Stimulated activated naive CD4-positive, alpha-beta T cell treated with Interleukin-2 at 50 U/mL for 16 hours (primary cell): ENCODE measurements around the gene FAM219A.
A peak's percentile ranks its signal among the peaks of the same experiment; 100 is the strongest.
"Not testable (repeated sequence)": the region's sequence is repeated elsewhere in the genome, so short reads cannot be mapped to it uniquely, and the experiment has no call there.

ENCODE experiments used
- DNase-seq: peaks from one replicate; lab custom pipeline; 2025; lab: John Stamatoyannopoulos, UW

FAM219A gene

DNA sequence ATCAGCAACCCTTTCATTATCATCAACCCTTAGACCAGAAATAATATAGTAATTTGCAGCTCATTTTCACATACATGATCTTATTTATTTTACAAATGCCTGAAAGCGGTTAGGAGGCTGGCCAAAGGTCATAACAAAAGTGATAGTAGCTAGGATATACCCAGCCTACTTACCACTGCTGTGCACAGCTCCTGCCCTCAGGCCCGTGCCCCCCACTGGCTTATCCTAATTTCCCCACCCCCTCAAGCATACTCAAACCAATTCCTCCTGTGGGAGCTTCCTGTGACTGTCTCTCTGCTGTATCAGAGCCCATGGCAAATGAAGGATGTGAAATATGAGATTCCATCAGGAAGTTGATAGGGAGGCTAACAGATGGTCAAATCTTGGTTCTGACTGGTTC, 14.8 kb downstream of the FAM219A start:
- DNase-seq = no peak

DNA sequence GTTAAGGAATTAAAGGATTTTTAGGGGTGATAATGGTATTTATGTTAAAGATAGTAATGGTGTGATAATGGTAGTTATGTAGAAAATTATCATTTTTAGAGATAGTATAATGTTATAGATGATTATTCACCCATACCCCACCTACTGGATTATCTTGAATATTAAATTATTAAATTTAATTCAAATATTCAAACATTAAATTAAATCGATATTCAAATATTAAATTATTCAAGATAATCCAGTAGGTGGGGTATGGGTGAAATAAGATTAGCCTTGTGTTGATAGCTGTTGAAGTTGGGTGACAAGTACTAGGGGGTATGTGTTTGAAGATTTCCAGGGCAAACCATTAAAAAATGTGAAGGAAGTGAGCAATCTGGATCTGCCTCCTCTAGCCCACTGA, 15.6 kb downstream of the FAM219A start:
- no peak for DNase-seq

- no peak for DNase-seq
Measured at GRCh38 chr9:34440017-34440416, 18.4 kb downstream of the FAM219A start.

DNA sequence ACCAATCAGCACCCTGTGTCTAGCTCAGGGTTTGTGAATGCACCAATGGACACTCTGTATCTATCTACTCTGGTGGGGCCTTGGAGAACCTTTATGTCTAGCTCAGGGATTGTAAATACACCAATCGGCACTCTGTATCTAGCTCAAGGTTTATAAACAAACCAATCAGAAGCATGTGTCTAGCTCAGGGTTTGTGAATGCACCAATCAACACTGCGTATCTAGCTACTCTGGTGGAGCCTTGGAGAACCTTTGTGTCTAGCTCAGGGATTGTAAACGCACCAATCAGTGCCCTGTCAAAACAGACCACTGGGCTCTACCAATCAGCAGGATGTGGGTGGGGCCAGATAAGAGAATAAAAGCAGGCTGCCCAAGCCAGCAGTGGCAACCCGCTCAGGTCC, 19.9 kb downstream of the FAM219A start:
- not testable (repeated sequence) for DNase-seq

DNA sequence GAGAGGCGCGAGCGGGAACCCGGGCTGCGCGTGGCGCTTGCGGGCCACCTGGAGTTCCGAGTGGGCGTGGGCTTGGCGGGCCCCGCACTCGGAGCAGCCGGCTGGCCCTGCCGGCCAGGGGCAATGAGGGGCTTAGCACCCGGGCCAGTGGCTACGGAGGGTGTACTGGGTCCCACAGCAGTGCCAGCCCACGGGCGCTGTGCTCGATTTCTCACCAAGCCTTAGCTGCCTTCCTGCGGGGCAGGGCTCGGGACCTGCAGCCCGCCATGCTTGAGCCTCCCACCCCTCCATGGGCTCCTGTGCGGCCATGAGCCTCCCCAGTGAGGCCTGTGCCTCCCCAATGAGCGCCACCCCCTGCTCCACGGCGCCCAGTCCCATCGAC, 20.5 kb downstream of the FAM219A start:
- DNase-seq = not testable (repeated sequence)

GRCh38 chr9:34437006-34437925, 21.1 kb downstream of the FAM219A start:
- DNase-seq = peak; percentile 31

DNA sequence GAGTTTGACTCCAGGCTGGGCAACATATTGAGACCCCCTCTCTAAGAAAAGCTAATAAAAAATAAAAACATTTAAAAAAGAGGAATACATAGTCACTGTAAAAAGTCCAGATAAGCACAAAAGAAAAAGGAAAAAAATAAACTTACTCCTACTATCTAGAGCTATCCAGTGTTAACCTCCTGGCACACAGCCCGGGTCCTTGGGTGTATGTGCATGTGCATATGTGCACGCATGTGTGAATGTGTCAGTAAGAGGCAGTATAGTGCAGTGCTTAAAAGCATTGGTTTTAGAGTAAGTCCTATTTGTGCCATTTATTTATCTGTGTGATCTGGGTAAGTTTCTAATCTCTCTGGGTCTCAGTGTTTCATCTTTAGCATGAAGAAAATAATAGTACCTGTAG, 26.7 kb downstream of the FAM219A start:
- no peak for DNase-seq

GRCh38 chr9:34430843-34431437, 27.4 kb downstream of the FAM219A start:
- no peak for DNase-seq

DNA sequence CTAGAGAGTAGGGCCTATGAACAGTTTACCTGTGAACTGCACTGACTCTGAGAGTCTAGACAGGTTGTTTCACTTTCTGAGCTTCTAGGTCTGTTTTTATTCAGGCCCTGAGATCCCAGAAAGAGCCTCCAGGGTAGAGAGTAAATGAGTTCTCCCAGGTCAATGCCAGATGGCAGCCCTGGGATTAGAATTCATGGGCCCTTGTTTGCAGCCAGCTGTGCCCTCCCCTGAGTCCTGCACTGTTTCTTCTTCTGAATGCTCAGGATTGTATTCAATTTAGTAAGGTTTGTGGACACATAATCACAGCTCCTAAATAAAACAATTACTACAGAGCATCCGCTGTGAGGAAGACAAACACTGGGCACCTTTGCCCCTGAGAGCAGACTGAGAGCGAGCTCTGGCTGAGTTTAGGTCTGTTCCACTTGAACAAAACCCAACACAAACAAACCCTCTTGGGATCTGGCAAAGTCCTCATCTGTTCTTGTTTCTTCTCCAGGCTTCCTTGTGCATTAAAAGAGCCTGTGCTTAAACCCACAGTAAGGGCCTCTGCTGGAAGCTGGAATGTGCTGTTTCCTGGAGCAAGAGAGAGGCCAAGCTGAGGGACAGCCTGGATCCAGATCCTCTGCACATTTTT, 29.9 kb downstream of the FAM219A start:
- no peak for DNase-seq

- DNase-seq = no peak
Measured at GRCh38 chr9:34426347-34427074, 31.9 kb downstream of the FAM219A start.

- no peak for DNase-seq
Measured at GRCh38 chr9:34419716-34420504, 38.5 kb downstream of the FAM219A start.

DNA sequence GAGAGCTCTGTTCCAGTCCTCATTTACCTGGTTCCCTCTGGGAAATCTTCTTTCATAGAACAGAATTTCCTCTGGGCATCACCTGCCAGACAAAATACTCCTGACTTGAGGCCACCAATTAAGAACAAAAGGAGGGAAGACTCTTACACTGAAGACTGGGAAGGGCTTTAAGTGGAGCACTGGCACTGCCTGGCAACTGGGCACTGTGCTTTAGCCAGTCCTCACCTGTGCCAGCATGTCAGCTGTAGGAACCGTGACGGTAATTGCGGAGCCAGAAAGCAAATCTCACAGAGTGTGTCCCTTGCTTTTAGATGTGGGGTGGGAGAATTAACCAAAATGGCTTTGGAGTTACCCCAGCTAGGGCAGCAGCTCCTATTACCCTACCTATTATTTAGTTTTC, 40.6 kb downstream of the FAM219A start:
- no peak for DNase-seq

GRCh38 chr9:34413231-34413852, 45.0 kb downstream of the FAM219A start:
- DNase-seq = no peak

- no peak for DNase-seq
Measured at GRCh38 chr9:34412336-34412735, 46.0 kb downstream of the FAM219A start.

GRCh38 chr9:34409154-34409553, 49.2 kb downstream of the FAM219A start:
- DNase-seq = no peak

- no peak for DNase-seq
Measured at GRCh38 chr9:34408173-34408572, 50.2 kb downstream of the FAM219A start.

DNA sequence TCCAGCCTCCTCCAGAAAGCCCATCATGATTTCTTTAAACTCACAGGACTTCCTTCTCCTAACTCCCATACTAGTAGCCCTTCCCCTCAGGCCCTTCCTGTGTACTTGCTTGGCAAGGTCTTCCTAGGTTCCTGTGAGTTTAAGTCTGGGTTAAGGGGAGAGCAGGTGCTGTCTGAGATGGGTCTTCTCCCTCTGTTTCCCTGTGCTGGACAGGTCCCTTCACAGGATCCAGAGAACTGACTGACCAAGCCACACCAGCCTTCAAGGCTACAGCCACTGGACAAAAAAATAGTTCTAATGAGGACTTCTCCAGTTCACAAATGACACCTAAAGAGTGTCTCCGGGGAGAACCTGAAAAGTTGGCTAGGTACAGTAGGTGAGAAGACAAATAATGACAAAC, 52.2 kb downstream of the FAM219A start:
- DNase-seq = no peak

GRCh38 chr9:34405719-34406118, 52.7 kb downstream of the FAM219A start:
- no peak for DNase-seq

- DNase-seq = peak; percentile 34
Measured at GRCh38 chr9:34403554-34404380, 54.6 kb downstream of the FAM219A start.
